GM18508 (cell line): Measurements from ENCODE around the gene NEUROG2.

Experiments
- ATAC-seq: cut with Tn5 transposase; IDR thresholded peaks from one replicate; pipeline ENCODE4 v1.9.1; 2021; ENCODE audit warnings: moderate number of reproducible peaks; ENCODE audit not compliant: insufficient read depth, unreplicated experiment

The NEUROG2 gene

GRCh38 chr4:112521123-112522023, 5.4 kb upstream of the NEUROG2 start:
- ATAC-seq, result no peak

GRCh38 chr4:112520598-112521122, 4.7 kb upstream of the NEUROG2 start:
- no peak for ATAC-seq

- no peak for ATAC-seq
These were observed 4.0 kb upstream of the NEUROG2 start for GRCh38 chr4:112519689-112520597.

GRCh38 chr4:112518675-112519074, 2.7 kb upstream of the NEUROG2 start:
- ATAC-seq, result no peak

- no peak for ATAC-seq
These were observed 1.9 kb upstream of the NEUROG2 start for GRCh38 chr4:112517911-112518310.

GRCh38 chr4:112517067-112517634, 1.2 kb upstream of the NEUROG2 start:
- ATAC-seq, result no peak

- no peak for ATAC-seq
These were observed 589 bp upstream of the NEUROG2 start for GRCh38 chr4:112516471-112517066.

GRCh38 chr4:112515198-112516065, 548 bp downstream of the NEUROG2 start:
- no peak for ATAC-seq

- no peak for ATAC-seq
These were observed 1.3 kb downstream of the NEUROG2 start for GRCh38 chr4:112514647-112515197.

- ATAC-seq, result no peak
These were observed 1.9 kb downstream of the NEUROG2 start for GRCh38 chr4:112513971-112514646.

GRCh38 chr4:112511803-112512118, 4.2 kb downstream of the NEUROG2 start:
- ATAC-seq, result no peak

GRCh38 chr4:112511093-112511802, 4.7 kb downstream of the NEUROG2 start:
- ATAC-seq, result no peak

GRCh38 chr4:112510291-112511092, 5.5 kb downstream of the NEUROG2 start:
- no peak for ATAC-seq

GRCh38 chr4:112509243-112510141, 6.5 kb downstream of the NEUROG2 start:
- ATAC-seq, result no peak

GRCh38 chr4:112508356-112508755, 7.6 kb downstream of the NEUROG2 start:
- ATAC-seq, result no peak

GRCh38 chr4:112504807-112505206, 11.2 kb downstream of the NEUROG2 start:
- ATAC-seq, result no peak
